Glutamatergic neuron (in vitro differentiated cells): ENCODE data around the gene SPAG6. TPM values are rescaled to one million over a fixed set of nuclear protein-coding genes. Genes with fewer than 3 reads are reported as not detected.

ENCODE experiments used
- DNase-seq: peaks from one replicate; pipeline ENCODE4 v3.0.0; 2022
- H3K27ac Mint-ChIP-seq: one replicate; pipeline ENCODE4 v1.8.0; 2020; ENCODE audit warnings: mild to moderate bottlenecking, mixed read lengths, inconsistent platforms; ENCODE audit not compliant: unreplicated experiment
- H3K27me3 Mint-ChIP-seq: one replicate; pipeline ENCODE4 v1.8.0; 2020; ENCODE audit warnings: mild to moderate bottlenecking, moderate library complexity, mixed read lengths, inconsistent platforms; ENCODE audit not compliant: unreplicated experiment
- H3K36me3 Mint-ChIP-seq: one replicate; pipeline ENCODE4 v1.8.0; 2020; ENCODE audit warnings: mild to moderate bottlenecking, mixed read lengths, inconsistent platforms; ENCODE audit not compliant: unreplicated experiment
- H3K4me1 Mint-ChIP-seq: one replicate; pipeline ENCODE4 v1.8.0; 2020; ENCODE audit warnings: mild to moderate bottlenecking, low read depth, mixed read lengths, inconsistent platforms; ENCODE audit not compliant: unreplicated experiment
- H3K4me3 Mint-ChIP-seq: one replicate; pipeline ENCODE4 v1.8.0; 2020; ENCODE audit warnings: mild to moderate bottlenecking, mixed read lengths, inconsistent platforms; ENCODE audit not compliant: unreplicated experiment
- H3K9me3 Mint-ChIP-seq: one replicate; pipeline ENCODE4 v1.8.0; 2020; ENCODE audit warnings: mild to moderate bottlenecking, moderate library complexity, mixed read lengths, inconsistent platforms; ENCODE audit not compliant: unreplicated experiment
- CTCF ChIP-seq: fragments of 200-600 bp; sonication (generic); IDR thresholded peaks from one replicate; pipeline ENCODE4 v1.5.0; 2021; ENCODE audit not compliant: partially characterized antibody, unreplicated experiment
- total RNA-seq: library from RNA; stranded (reverse); fragmentation: NEBNext Ultra II Directional; extraction: Animal tissue kit (Norgen Biotek cat#: 25700); gene quantifications from one replicate; pipeline ENCODE4 v1.2.1, GENCODE V29; 2021; ENCODE audit not compliant: unreplicated experiment

SPAG6 gene
- total RNA-seq, 1 donor from 2014 or later, result not detected

GRCh38 chr10:22437620-22438588 lies 92.6 kb downstream of the SPAG6 start:
- Mint-ChIP-seq H3K36me3 (no peaks in the 10 kb centered on the region), H3K27me3 (peaks cover 6% of the 10 kb centered on the region), H3K27ac (peak overlapping the region; percentile 94), H3K4me3 (peak overlapping the region; percentile 94), H3K4me1 (peaks cover 7% of the 10 kb centered on the region), H3K9me3 (peaks cover 8% of the 10 kb centered on the region)
- no peak for TF ChIP-seq CTCF
- DNase-seq, result no peak

GRCh38 chr10:22438711-22439110 lies 93.4 kb downstream of the SPAG6 start:
- Mint-ChIP-seq H3K27me3 (peaks cover 6% of the 10 kb centered on the region), H3K36me3 (no peaks in the 10 kb centered on the region), H3K4me3 (peak overlapping the region; percentile 94), H3K27ac (no peak overlapping the region), H3K4me1 (peaks cover 7% of the 10 kb centered on the region), H3K9me3 (peaks cover 8% of the 10 kb centered on the region)
- DNase-seq, result no peak
- TF ChIP-seq CTCF, result no peak

GRCh38 chr10:22442063-22442462 lies 96.8 kb downstream of the SPAG6 start:
- DNase-seq, result no peak
- peaks cover 2% of the 10 kb centered on the region for H3K9me3 Mint-ChIP-seq
- H3K4me3 Mint-ChIP-seq, result no peak overlapping the region
- peaks cover 7% of the 10 kb centered on the region for H3K4me1 Mint-ChIP-seq
- H3K36me3 Mint-ChIP-seq, result no peaks in the 10 kb centered on the region
- H3K27ac Mint-ChIP-seq, result no peak overlapping the region
- TF ChIP-seq CTCF, result no peak
- H3K27me3 Mint-ChIP-seq, result peaks cover 5% of the 10 kb centered on the region

GRCh38 chr10:22442468-22442867 lies 97.2 kb downstream of the SPAG6 start:
- peaks cover 5% of the 10 kb centered on the region for H3K27me3 Mint-ChIP-seq
- DNase-seq, result no peak
- H3K4me1 Mint-ChIP-seq, result peaks cover 7% of the 10 kb centered on the region
- no peak for TF ChIP-seq CTCF
- H3K9me3 Mint-ChIP-seq, result no peaks in the 10 kb centered on the region
- H3K4me3 Mint-ChIP-seq, result no peak overlapping the region
- no peak overlapping the region for H3K27ac Mint-ChIP-seq
- H3K36me3 Mint-ChIP-seq, result no peaks in the 10 kb centered on the region
